ENCODE measurements around the gene NCAM1. TPM values are rescaled to one million over a fixed set of nuclear protein-coding genes. Genes with fewer than 3 reads are reported as not detected.

Gene NCAM1
- total and polyA plus RNA-seq, 9 of the 15 experiments (the other 6 are each of a cell fraction or from before 2014, with no cell fraction given), result 0.09 to 0.23 TPM; not detected in 7

- TF ChIP-seq, protein P1, sequence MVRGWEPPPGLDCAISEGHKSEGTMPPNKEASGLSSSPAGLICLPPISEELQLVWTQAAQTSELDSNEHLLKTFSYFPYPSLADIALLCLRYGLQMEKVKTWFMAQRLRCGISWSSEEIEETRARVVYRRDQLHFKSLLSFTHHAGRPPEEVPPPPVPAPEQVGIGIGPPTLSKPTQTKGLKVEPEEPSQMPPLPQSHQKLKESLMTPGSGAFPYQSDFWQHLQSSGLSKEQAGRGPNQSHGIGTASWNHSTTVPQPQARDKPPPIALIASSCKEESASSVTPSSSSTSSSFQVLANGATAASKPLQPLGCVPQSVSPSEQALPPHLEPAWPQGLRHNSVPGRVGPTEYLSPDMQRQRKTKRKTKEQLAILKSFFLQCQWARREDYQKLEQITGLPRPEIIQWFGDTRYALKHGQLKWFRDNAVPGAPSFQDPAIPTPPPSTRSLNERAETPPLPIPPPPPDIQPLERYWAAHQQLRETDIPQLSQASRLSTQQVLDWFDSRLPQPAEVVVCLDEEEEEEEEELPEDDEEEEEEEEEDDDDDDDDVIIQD (CRISPR knock-in tag; IDR thresholded peaks at IDR 0.05), result no peak
- TF ChIP-seq, protein P2, sequence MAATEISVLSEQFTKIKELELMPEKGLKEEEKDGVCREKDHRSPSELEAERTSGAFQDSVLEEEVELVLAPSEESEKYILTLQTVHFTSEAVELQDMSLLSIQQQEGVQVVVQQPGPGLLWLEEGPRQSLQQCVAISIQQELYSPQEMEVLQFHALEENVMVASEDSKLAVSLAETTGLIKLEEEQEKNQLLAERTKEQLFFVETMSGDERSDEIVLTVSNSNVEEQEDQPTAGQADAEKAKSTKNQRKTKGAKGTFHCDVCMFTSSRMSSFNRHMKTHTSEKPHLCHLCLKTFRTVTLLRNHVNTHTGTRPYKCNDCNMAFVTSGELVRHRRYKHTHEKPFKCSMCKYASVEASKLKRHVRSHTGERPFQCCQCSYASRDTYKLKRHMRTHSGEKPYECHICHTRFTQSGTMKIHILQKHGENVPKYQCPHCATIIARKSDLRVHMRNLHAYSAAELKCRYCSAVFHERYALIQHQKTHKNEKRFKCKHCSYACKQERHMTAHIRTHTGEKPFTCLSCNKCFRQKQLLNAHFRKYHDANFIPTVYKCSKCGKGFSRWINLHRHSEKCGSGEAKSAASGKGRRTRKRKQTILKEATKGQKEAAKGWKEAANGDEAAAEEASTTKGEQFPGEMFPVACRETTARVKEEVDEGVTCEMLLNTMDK (IDR thresholded peaks at IDR 0.05; ENCODE audit: borderline replicate concordance, insufficient read depth, low read depth, low read length, poor library complexity, severe bottlenecking), result no peak
- no peak for TF ChIP-seq HNRNPL (IDR thresholded peaks at IDR 0.05; ENCODE audit: low read depth, low read length)
- no peak for TF ChIP-seq CSDE1 (IDR thresholded peaks at IDR 0.05)
Measured at GRCh38 chr11:113184498-113184897, 223.3 kb downstream of the NCAM1 start (continued).

GRCh38 chr11:113188371-113188834 is 227.2 kb downstream of the NCAM1 start:
- Histone ChIP-seq H3K9me1 (ENCODE audit: control insufficient read depth, insufficient read depth, low read length) (no peaks in the 10 kb centered on the region), H3K4me3 (no peak overlapping the region), H3K4me2 (ENCODE audit: insufficient read depth, low read length) (peak overlapping the region; percentile 30; the same call in 1 of the 2 replicates), H3K36me3 (ENCODE audit: control insufficient read depth, insufficient read depth, low read length) (no peaks in the 10 kb centered on the region), H3K4me1 (replicated peaks in 1 of 2; ENCODE audit: control insufficient read depth in 2 of 2, insufficient read depth in 2 of 2, low read length in 2 of 2) (peaks cover 4 to 17% of the 10 kb centered on the region in 2 experiments; a peak in 2 of 5 replicates), H3K9me3 (replicated peaks; ENCODE audit: control insufficient read depth, insufficient read depth, low read depth, low read length) (no peaks in the 10 kb centered on the region), H2AFZ (ENCODE audit: low read depth, low read length) (peak overlapping the region; percentile 49; the same call in 1 of the 2 replicates), H3K9ac (ENCODE audit: insufficient read depth in 1 of 2, low read depth in 2 of 2, low read length in 2 of 2) (no peak overlapping the region), H3K27ac (ENCODE audit: extremely low read depth, low read depth, low read length) (no peak overlapping the region; the same call in 2 of the 3 replicates), H3K79me2 (ENCODE audit: control insufficient read depth, insufficient read depth, low read length) (no peaks in the 10 kb centered on the region), H4K20me1 (replicated peaks; ENCODE audit: control insufficient read depth, insufficient read depth, low read length) (no peaks in the 10 kb centered on the region), H3K27me3 (ENCODE audit: control insufficient read depth in 2 of 2, insufficient read depth in 2 of 2, low read length in 2 of 2) (peaks cover 5 to 11% of the 10 kb centered on the region in 2 experiments; a peak in 4 of 5 replicates)
- no peak for FAIRE-seq
- ChIA-PET POLR2A (interaction anchor here (0.7 kb wide), 1 partner anchor 64 kb away, joined by 3 read pairs; no protein-coding TSS in a partner anchor), CTCF (ENCODE audit: low intra/inter-chr PET ratio) (no interaction called here)
- DNase-seq (ENCODE audit: extremely low read depth in 1 of 4, low spot score in 3 of 4), result no peak
- no TSS peak for BruUV-seq (replicated peaks)
- TF ChIP-seq, protein P3, sequence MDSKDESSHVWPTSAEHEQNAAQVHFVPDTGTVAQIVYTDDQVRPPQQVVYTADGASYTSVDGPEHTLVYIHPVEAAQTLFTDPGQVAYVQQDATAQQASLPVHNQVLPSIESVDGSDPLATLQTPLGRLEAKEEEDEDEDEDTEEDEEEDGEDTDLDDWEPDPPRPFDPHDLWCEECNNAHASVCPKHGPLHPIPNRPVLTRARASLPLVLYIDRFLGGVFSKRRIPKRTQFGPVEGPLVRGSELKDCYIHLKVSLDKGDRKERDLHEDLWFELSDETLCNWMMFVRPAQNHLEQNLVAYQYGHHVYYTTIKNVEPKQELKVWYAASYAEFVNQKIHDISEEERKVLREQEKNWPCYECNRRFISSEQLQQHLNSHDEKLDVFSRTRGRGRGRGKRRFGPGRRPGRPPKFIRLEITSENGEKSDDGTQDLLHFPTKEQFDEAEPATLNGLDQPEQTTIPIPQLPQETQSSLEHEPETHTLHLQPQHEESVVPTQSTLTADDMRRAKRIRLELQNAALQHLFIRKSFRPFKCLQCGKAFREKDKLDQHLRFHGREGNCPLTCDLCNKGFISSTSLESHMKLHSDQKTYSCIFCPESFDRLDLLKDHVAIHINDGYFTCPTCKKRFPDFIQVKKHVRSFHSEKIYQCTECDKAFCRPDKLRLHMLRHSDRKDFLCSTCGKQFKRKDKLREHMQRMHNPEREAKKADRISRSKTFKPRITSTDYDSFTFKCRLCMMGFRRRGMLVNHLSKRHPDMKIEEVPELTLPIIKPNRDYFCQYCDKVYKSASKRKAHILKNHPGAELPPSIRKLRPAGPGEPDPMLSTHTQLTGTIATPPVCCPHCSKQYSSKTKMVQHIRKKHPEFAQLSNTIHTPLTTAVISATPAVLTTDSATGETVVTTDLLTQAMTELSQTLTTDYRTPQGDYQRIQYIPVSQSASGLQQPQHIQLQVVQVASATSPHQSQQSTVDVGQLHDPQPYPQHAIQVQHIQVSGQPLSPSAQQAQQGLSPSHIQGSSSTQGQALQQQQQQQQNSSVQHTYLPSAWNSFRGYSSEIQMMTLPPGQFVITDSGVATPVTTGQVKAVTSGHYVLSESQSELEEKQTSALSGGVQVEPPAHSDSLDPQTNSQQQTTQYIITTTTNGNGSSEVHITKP (IDR thresholded peaks at IDR 0.05; ENCODE audit: partially characterized antibody), result peak; percentile 49
- TF ChIP-seq SMARCB1 (IDR thresholded peaks at IDR 0.05; ENCODE audit: insufficient read length, low read depth) (no peak), SP1 (CRISPR knock-in tag; IDR thresholded peaks at IDR 0.05) (no peak), NFE2 (IDR thresholded peaks at IDR 0.05; ENCODE audit: low read depth) (peak; percentile 65; the same call in 1 of the 2 replicates), MAFG (tag; conservative IDR thresholded peaks at IDR 0.05) (peak; percentile 82), MAFF (IDR thresholded peaks at IDR 0.05; ENCODE audit: low read length) (peak; percentile 71; the same call in 1 of the 2 replicates), C11orf30 (IDR thresholded peaks at IDR 0.05; ENCODE audit: low read depth) (peak; percentile 86), MAFK (IDR thresholded peaks at IDR 0.05; ENCODE audit: low read length) (peak; percentile 49; the same call in 1 of the 2 replicates), ZNF316 (IDR thresholded peaks at IDR 0.05) (peak; percentile 80; the same call in 1 of the 2 replicates)
- intact Hi-C loops (cut with micrococcal nuclease) (no loop called here), in situ Hi-C loops (cut with MboI) (no loop called here)
- ATAC-seq, result no peak

Measured in K562 (cell line).